ENCODE measurements around the gene CALHM3.

The CALHM3 gene

GRCh38 chr10:103440416-103440815, 38.6 kb downstream of the CALHM3 start:
- TF ChIP-seq CTCF (IDR thresholded peaks at IDR 0.05; ENCODE audit: extremely low read depth, missing control alignments) = no peak
- DNase-seq (ENCODE audit: low spot score) = no peak

- DNase-seq (ENCODE audit: low spot score) = no peak
- TF ChIP-seq CTCF (IDR thresholded peaks at IDR 0.05; ENCODE audit: extremely low read depth, missing control alignments) = no peak
Observed at GRCh38 chr10:103439776-103440175, 39.3 kb downstream of the CALHM3 start.

- no peak for DNase-seq (ENCODE audit: low spot score)
- no peak for TF ChIP-seq CTCF (IDR thresholded peaks at IDR 0.05; ENCODE audit: extremely low read depth, missing control alignments)
Observed at GRCh38 chr10:103433858-103434257, 45.2 kb downstream of the CALHM3 start.

GRCh38 chr10:103431902-103432301, 47.1 kb downstream of the CALHM3 start:
- no peak for TF ChIP-seq CTCF (IDR thresholded peaks at IDR 0.05; ENCODE audit: extremely low read depth, missing control alignments)
- DNase-seq (ENCODE audit: low spot score) = no peak

- no peak for DNase-seq (ENCODE audit: low spot score)
- TF ChIP-seq CTCF (IDR thresholded peaks at IDR 0.05; ENCODE audit: extremely low read depth, missing control alignments) = no peak
Observed at GRCh38 chr10:103429647-103430046, 49.4 kb downstream of the CALHM3 start.

- no peak for DNase-seq (ENCODE audit: low spot score)
- no peak for TF ChIP-seq CTCF (IDR thresholded peaks at IDR 0.05; ENCODE audit: extremely low read depth, missing control alignments)
Observed at GRCh38 chr10:103428989-103429643, 49.9 kb downstream of the CALHM3 start.

GRCh38 chr10:103427866-103428265, 51.2 kb downstream of the CALHM3 start:
- no peak for DNase-seq (ENCODE audit: low spot score)
- TF ChIP-seq CTCF (IDR thresholded peaks at IDR 0.05; ENCODE audit: extremely low read depth, missing control alignments) = no peak
